Measurements from ENCODE around the gene ZNF33B.

Gene ZNF33B

GRCh38 chr10:42645103-42645502 lies 6.7 kb upstream of the ZNF33B start:
- Histone ChIP-seq H3K36me3 (ENCODE audit: insufficient read depth, low read depth, low read length) (no peaks in the 10 kb centered on the region), H3K4me3 (ENCODE audit: low read length) (no peak overlapping the region), H3K27me3 (ENCODE audit: insufficient read depth, low read length) (no peaks in the 10 kb centered on the region), H3K4me1 (ENCODE audit: insufficient read depth, low read length) (no peaks in the 10 kb centered on the region), H3K27ac (ENCODE audit: low read length) (no peak overlapping the region), H3K9me3 (ENCODE audit: insufficient read depth, low read depth, low read length) (peaks cover 19% of the 10 kb centered on the region; the same call in 1 of the 2 replicates), H3K9ac (ENCODE audit: low read depth, low read length) (no peak overlapping the region)

DNA sequence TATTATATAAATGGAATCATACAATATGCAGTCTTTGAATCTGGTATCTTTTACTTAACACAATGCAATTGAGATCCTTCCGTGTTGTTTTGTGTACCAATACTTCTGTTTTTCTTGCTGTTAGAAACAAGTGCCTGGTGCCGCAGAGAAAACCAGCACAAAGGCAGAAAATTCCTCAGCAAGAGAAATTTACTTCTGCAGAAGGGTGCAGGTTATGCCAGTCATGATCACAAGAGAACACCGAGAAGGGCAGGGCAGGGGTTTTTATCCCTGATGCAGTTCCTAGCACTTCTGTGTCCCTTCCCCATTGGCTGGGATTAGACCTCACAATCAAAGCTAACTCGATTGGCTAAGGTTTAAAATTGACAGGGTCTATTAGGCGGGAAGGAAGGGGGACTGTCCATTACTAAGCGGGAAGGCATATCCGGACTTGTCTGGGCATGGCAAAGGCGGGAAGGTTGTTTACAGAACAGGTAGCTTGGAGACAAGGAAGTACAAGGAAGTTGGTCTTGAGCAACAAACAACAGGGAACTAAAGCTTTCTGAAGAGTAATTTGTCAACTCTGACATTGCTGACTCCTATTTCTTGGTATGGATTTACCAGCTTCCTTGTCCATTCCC lies 2.4 kb upstream of the ZNF33B start:
- Histone ChIP-seq H3K36me3 (ENCODE audit: insufficient read depth, low read depth, low read length) (no peaks in the 10 kb centered on the region), H3K9me3 (ENCODE audit: insufficient read depth, low read depth, low read length) (peaks cover 6% of the 10 kb centered on the region; the same call in 1 of the 2 replicates), H3K27ac (ENCODE audit: low read length) (no peak overlapping the region), H3K4me3 (ENCODE audit: low read length) (no peak overlapping the region), H3K9ac (ENCODE audit: low read depth, low read length) (no peak overlapping the region), H3K4me1 (ENCODE audit: insufficient read depth, low read length) (peaks cover 5% of the 10 kb centered on the region; the same call in 1 of the 2 replicates), H3K27me3 (ENCODE audit: insufficient read depth, low read length) (no peaks in the 10 kb centered on the region)

- H3K36me3 ChIP-seq (ENCODE audit: insufficient read depth, low read depth, low read length) = peaks cover 7% of the 10 kb centered on the region; the same call in 1 of the 2 replicates
- peak overlapping the region; percentile 96 for H3K4me3 ChIP-seq (ENCODE audit: low read length)
- H3K27ac ChIP-seq (ENCODE audit: low read length) = no peak overlapping the region
- H3K4me1 ChIP-seq (ENCODE audit: insufficient read depth, low read length) = peaks cover 5% of the 10 kb centered on the region; the same call in 1 of the 2 replicates
- peak overlapping the region; percentile 86; the same call in 1 of the 2 replicates for H3K9ac ChIP-seq (ENCODE audit: low read depth, low read length)
- no peaks in the 10 kb centered on the region for H3K9me3 ChIP-seq (ENCODE audit: insufficient read depth, low read depth, low read length)
- no peaks in the 10 kb centered on the region for H3K27me3 ChIP-seq (ENCODE audit: insufficient read depth, low read length)
Measured at GRCh38 chr10:42638821-42639270, 476 bp upstream of the ZNF33B start.

DNA sequence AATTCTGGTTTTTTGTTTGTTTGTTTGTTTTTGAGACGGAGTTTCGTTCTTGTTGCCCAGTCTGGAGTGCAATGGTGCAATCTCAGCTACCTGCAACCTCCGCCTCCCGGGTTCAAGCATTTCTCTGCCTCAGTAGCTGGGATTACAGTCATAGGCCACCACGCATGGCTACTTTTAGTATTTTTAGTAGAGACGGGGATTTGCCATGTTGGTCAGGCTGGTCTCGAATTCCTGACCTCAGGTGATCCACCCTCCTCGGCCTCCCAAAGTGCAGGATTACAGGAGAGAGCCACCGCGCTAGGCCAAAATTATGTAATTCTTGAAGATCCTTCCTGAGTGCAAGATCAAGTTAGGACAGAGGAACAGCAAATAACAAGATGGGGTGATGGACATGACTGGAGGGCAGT lies 719 bp downstream of the ZNF33B start:
- Histone ChIP-seq H3K4me1 (ENCODE audit: insufficient read depth, low read length) (peaks cover 5% of the 10 kb centered on the region; the same call in 1 of the 2 replicates), H3K27me3 (ENCODE audit: insufficient read depth, low read length) (no peaks in the 10 kb centered on the region), H3K4me3 (ENCODE audit: low read length) (peak overlapping the region; percentile 96), H3K36me3 (ENCODE audit: insufficient read depth, low read depth, low read length) (peaks cover 14% of the 10 kb centered on the region; the same call in 1 of the 2 replicates), H3K9ac (ENCODE audit: low read depth, low read length) (peak overlapping the region; percentile 86), H3K9me3 (ENCODE audit: insufficient read depth, low read depth, low read length) (no peaks in the 10 kb centered on the region), H3K27ac (ENCODE audit: low read length) (peak overlapping the region; percentile 20)

DNA sequence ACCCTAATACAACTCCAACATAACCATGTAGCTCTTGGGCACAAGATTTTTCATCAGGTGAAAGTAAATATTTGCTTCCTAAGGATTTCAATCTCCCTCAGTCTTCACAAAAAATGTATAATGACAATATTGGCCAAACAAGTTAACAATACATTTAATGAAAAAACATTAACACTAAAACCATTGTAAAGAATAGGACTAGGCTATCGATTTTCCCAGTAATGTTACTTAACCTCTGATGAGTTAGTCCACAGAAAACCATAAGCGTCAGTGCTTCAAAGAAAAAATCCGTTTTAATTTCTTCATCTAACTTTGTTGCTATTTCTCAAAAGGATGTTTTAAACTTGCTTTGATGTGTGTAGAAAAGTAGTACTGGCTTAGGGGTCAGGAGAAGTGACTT lies 1.2 kb downstream of the ZNF33B start:
- Histone ChIP-seq H3K9ac (ENCODE audit: low read depth, low read length) (peak overlapping the region; percentile 86; the same call in 1 of the 2 replicates), H3K36me3 (ENCODE audit: insufficient read depth, low read depth, low read length) (peaks cover 19% of the 10 kb centered on the region), H3K4me3 (ENCODE audit: low read length) (peak overlapping the region; percentile 96), H3K27ac (ENCODE audit: low read length) (no peak overlapping the region), H3K4me1 (ENCODE audit: insufficient read depth, low read length) (peaks cover 5% of the 10 kb centered on the region; the same call in 1 of the 2 replicates), H3K27me3 (ENCODE audit: insufficient read depth, low read length) (no peaks in the 10 kb centered on the region), H3K9me3 (ENCODE audit: insufficient read depth, low read depth, low read length) (no peaks in the 10 kb centered on the region)

DNA sequence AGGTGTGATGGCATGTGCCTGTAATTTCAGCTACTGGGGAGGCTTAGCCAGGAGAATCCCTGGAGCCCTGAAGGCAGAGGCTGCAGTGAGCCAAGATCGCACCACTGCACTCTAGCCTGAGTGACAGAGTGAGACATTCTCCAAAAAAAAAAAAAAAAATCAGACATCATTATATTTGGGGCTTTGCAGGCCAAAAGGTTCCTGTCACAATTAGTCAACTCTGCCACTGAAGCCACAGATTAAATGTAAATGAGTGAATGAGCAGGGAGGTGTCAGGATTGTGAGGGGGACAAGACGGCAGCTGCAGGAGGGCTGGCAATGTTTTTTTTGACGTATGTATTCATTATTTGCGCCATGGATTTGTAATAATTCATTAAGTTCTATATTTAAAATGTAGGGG lies 3.3 kb downstream of the ZNF33B start:
- Histone ChIP-seq H3K4me3 (ENCODE audit: low read length) (no peak overlapping the region), H3K27me3 (ENCODE audit: insufficient read depth, low read length) (no peaks in the 10 kb centered on the region), H3K9ac (ENCODE audit: low read depth, low read length) (no peak overlapping the region), H3K9me3 (ENCODE audit: insufficient read depth, low read depth, low read length) (no peaks in the 10 kb centered on the region; the same call in 1 of the 2 replicates), H3K36me3 (ENCODE audit: insufficient read depth, low read depth, low read length) (peaks cover 37% of the 10 kb centered on the region), H3K27ac (ENCODE audit: low read length) (no peak overlapping the region), H3K4me1 (ENCODE audit: insufficient read depth, low read length) (peaks cover 5% of the 10 kb centered on the region; the same call in 1 of the 2 replicates)

GRCh38 chr10:42632564-42632963 lies 5.8 kb downstream of the ZNF33B start:
- H3K4me1 ChIP-seq (ENCODE audit: insufficient read depth, low read length) = peaks cover 5% of the 10 kb centered on the region; the same call in 1 of the 2 replicates
- H3K9me3 ChIP-seq (ENCODE audit: insufficient read depth, low read depth, low read length) = no peaks in the 10 kb centered on the region; the same call in 1 of the 2 replicates
- H3K36me3 ChIP-seq (ENCODE audit: insufficient read depth, low read depth, low read length) = peaks cover 62% of the 10 kb centered on the region
- no peak overlapping the region for H3K27ac ChIP-seq (ENCODE audit: low read length)
- no peaks in the 10 kb centered on the region for H3K27me3 ChIP-seq (ENCODE audit: insufficient read depth, low read length)
- no peak overlapping the region for H3K4me3 ChIP-seq (ENCODE audit: low read length)
- H3K9ac ChIP-seq (ENCODE audit: low read depth, low read length) = no peak overlapping the region

DNA sequence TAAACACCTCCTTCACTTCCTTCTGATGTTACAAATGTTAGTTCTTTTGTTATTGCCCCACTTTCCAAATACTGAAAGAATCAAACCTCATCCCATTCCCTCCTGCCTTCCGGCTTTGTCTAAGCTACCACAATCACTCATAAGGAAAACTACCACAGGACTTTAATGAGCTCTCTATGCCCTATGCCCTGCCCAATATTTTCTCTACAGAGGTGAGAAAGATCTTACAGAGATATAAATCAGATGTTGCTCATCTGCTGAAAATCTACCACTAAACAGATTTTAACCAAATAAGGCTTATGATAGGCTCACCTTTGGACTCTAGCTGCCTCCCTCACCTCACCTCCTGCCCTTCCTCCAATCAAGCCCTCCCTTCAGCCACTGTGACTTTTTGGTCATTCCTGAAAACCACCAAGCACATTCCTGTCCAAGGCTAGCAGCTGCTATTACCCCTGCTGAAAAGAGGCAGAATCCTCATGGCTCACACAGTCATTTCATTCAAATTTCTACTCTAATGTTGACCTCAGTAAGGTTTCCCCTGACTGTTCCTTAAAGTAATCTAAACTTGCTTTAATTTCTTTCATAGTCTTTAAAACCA lies 7.7 kb downstream of the ZNF33B start:
- H3K27me3 ChIP-seq (ENCODE audit: insufficient read depth, low read length) = no peaks in the 10 kb centered on the region
- H3K36me3 ChIP-seq (ENCODE audit: insufficient read depth, low read depth, low read length) = peaks cover 77% of the 10 kb centered on the region
- no peaks in the 10 kb centered on the region; the same call in 1 of the 2 replicates for H3K9me3 ChIP-seq (ENCODE audit: insufficient read depth, low read depth, low read length)
- no peak overlapping the region for H3K27ac ChIP-seq (ENCODE audit: low read length)
- no peaks in the 10 kb centered on the region for H3K4me1 ChIP-seq (ENCODE audit: insufficient read depth, low read length)
- no peak overlapping the region for H3K9ac ChIP-seq (ENCODE audit: low read depth, low read length)
- no peak overlapping the region for H3K4me3 ChIP-seq (ENCODE audit: low read length)

DNA sequence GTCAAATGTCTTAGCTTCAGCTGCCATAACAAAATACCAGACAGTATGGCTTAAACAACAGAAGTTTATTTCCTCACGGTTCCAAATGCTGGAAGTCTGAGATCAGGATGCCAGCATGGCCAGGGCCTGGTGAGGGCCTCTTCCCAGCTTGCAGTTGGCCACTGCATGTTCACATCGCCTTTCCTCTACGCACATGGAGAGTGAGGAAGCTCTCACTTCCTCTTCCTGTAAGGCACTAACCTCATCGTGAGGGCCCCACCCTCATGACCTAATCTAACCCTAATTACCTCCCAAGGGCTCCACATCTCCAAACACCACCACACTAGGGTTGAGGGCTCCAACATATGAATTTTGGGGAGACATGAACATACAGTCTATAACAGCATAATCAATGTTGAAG lies 14.4 kb downstream of the ZNF33B start:
- H3K9me3 ChIP-seq (ENCODE audit: insufficient read depth, low read depth, low read length) = no peaks in the 10 kb centered on the region
- no peak overlapping the region for H3K9ac ChIP-seq (ENCODE audit: low read depth, low read length)
- H3K4me1 ChIP-seq (ENCODE audit: insufficient read depth, low read length) = no peaks in the 10 kb centered on the region
- no peak overlapping the region for H3K4me3 ChIP-seq (ENCODE audit: low read length)
- H3K27ac ChIP-seq (ENCODE audit: low read length) = no peak overlapping the region
- no peaks in the 10 kb centered on the region for H3K27me3 ChIP-seq (ENCODE audit: insufficient read depth, low read length)
- peaks cover 69% of the 10 kb centered on the region for H3K36me3 ChIP-seq (ENCODE audit: insufficient read depth, low read depth, low read length)

- no peak overlapping the region for H3K4me3 ChIP-seq (ENCODE audit: low read length)
Measured at GRCh38 chr10:42618424-42618823, 19.9 kb downstream of the ZNF33B start.

DNA sequence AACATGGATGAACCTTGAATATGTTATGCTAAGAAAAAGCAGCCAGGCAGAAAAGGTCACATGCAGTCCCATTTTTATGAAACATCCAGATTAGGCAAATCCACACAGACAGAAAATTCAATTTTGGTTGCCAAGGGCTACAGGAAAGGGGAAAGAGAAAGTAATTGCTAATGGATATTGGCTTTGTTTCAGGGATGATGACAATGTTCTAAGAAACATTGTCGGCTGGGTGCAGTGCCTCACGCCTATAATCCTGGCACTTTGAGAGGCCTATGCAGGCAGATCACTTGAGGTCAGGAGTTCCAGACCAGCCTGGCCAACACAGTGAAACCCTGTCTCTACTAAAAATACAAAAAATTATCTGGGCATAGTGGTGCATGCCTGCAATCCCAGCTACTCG lies 23.0 kb downstream of the ZNF33B start:
- Histone ChIP-seq H3K27ac (ENCODE audit: low read length) (no peak overlapping the region), H3K36me3 (ENCODE audit: insufficient read depth, low read depth, low read length) (peaks cover 54% of the 10 kb centered on the region), H3K27me3 (ENCODE audit: insufficient read depth, low read length) (no peaks in the 10 kb centered on the region)

More at GRCh38 chr10:42618424-42618823, 19.9 kb downstream of the ZNF33B start:
- no peak overlapping the region for H3K9ac ChIP-seq (ENCODE audit: low read depth, low read length)
- no peaks in the 10 kb centered on the region for H3K4me1 ChIP-seq (ENCODE audit: insufficient read depth, low read length)
- H3K27ac ChIP-seq (ENCODE audit: low read length) = no peak overlapping the region
- H3K9me3 ChIP-seq (ENCODE audit: insufficient read depth, low read depth, low read length) = no peaks in the 10 kb centered on the region
- no peaks in the 10 kb centered on the region for H3K27me3 ChIP-seq (ENCODE audit: insufficient read depth, low read length)
- H3K36me3 ChIP-seq (ENCODE audit: insufficient read depth, low read depth, low read length) = peaks cover 51% of the 10 kb centered on the region

GRCh38 chr10:42609872-42610271 lies 28.5 kb downstream of the ZNF33B start:
- H3K9me3 ChIP-seq (ENCODE audit: insufficient read depth, low read depth, low read length) = no peaks in the 10 kb centered on the region; the same call in 1 of the 2 replicates
- H3K27ac ChIP-seq (ENCODE audit: low read length) = no peak overlapping the region
- no peaks in the 10 kb centered on the region for H3K27me3 ChIP-seq (ENCODE audit: insufficient read depth, low read length)
- no peak overlapping the region for H3K9ac ChIP-seq (ENCODE audit: low read depth, low read length)
- peaks cover 38% of the 10 kb centered on the region for H3K36me3 ChIP-seq (ENCODE audit: insufficient read depth, low read depth, low read length)
- no peaks in the 10 kb centered on the region for H3K4me1 ChIP-seq (ENCODE audit: insufficient read depth, low read length)
- no peak overlapping the region for H3K4me3 ChIP-seq (ENCODE audit: low read length)

More for the DNA sequence above, 23.0 kb downstream of the ZNF33B start:
- no peak overlapping the region for H3K9ac ChIP-seq (ENCODE audit: low read depth, low read length)
- no peak overlapping the region for H3K4me3 ChIP-seq (ENCODE audit: low read length)
- no peaks in the 10 kb centered on the region for H3K4me1 ChIP-seq (ENCODE audit: insufficient read depth, low read length)
- no peaks in the 10 kb centered on the region for H3K9me3 ChIP-seq (ENCODE audit: insufficient read depth, low read depth, low read length)

All from iPS-20b (cell line).